ENCODE results near the gene TMEM63A. TPM values are rescaled to one million over a fixed set of nuclear protein-coding genes. Genes with fewer than 3 reads are reported as not detected.

Gene TMEM63A
- total RNA-seq, 6 experiments from 2014 or later, result 32.1 to 81.5 (median 44.9) TPM

DNA sequence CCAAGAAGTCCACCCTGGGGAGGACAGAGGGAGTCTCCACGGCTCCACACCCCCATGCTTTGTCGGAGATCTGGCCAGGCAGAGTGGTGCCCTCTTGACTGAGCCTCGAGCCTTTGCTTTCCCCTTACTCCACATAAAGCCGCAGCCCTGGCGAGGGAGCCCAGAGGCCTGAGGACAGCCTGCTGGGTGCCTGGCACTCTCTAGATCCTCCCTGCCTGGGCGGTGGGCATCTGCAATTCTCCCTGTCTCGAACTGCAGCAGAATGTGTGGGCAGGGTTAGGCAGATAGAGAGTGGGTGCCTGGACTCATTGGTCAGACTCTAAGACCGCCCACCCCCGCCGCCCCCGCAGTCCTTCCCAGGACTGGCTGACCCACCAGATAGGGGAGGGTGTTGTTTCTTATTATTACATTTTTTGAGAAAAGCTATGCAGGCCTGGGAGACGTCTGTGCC is 58.3 kb downstream of the TMEM63A start:
- 25% methylated on average over 7 of the region's 12 CpGs for WGBS (ENCODE audit: insufficient coverage, low coverage, low lambda C conversion rate, missing lambda C conversion rate)
- intact Hi-C loops (cut with DNase I), result no loop called here
- Histone ChIP-seq H3K9me3 (no peaks in the 10 kb centered on the region), H3K27me3 (no peaks in the 10 kb centered on the region), H3K4me1 (peaks cover 0 to 67% (median 33%) of the 10 kb centered on the region in 4 donors), H3K27ac (peak overlapping the region in 2 of 3 donors; percentile 66 to 96), H3K36me3 (peaks cover 0 to 29% (median 0%) of the 10 kb centered on the region in 4 donors), H3K4me3 (peak overlapping the region in 2 of 3 donors; percentile 81 to 93)
- DNase-seq, result no peak
- TF ChIP-seq, protein P1, sequence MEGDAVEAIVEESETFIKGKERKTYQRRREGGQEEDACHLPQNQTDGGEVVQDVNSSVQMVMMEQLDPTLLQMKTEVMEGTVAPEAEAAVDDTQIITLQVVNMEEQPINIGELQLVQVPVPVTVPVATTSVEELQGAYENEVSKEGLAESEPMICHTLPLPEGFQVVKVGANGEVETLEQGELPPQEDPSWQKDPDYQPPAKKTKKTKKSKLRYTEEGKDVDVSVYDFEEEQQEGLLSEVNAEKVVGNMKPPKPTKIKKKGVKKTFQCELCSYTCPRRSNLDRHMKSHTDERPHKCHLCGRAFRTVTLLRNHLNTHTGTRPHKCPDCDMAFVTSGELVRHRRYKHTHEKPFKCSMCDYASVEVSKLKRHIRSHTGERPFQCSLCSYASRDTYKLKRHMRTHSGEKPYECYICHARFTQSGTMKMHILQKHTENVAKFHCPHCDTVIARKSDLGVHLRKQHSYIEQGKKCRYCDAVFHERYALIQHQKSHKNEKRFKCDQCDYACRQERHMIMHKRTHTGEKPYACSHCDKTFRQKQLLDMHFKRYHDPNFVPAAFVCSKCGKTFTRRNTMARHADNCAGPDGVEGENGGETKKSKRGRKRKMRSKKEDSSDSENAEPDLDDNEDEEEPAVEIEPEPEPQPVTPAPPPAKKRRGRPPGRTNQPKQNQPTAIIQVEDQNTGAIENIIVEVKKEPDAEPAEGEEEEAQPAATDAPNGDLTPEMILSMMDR (IDR thresholded peaks at IDR 0.05), result no peak
- TF ChIP-seq POLR2A (IDR thresholded peaks at IDR 0.05), result no peak
- peak in 2 of 4 donors; percentile 6 to 9 for ATAC-seq

DNA sequence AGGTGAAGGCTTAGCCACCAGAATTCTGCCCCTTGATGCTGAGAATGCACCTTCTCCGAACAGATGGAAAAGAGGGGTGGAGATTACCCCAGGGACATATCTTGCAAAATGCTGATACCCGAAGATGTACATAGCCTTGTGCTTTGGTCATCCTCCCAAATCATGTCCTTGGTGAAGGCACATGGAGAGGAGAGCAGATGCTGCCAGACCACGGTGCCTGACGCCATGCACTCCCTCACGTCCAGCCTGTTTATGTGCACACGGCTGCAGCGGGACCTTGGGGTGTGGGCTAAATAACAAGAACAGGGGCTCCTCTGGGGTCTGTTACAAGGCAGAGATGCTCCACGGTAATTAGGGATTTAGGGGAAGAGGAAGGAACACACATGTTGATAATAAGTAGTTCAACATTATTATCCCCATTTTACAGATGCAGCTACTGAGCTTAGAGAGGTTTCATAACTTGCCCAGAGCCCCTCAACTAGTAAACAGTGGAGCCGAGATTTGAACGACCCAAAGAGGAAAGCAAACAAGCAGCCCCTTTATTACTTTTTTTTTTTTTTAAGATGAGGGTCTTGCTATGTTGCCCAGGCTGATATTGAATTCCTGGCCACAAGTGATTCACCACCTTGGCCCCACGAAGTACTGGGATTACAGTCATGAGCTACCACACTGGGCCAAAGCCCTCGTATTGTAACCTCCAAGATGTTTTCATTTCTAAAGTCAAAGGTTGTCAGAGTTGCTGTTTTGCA is 59.4 kb downstream of the TMEM63A start:
- no peak for DNase-seq
- WGBS (ENCODE audit: insufficient coverage, low coverage, low lambda C conversion rate, missing lambda C conversion rate), result 46% methylated on average over 11 of the region's 12 CpGs
- no peak for ATAC-seq
- TF ChIP-seq POLR2A (IDR thresholded peaks at IDR 0.05), result no peak
- TF ChIP-seq, protein P1 (IDR thresholded peaks at IDR 0.05), result no peak
- peaks cover 0 to 25% (median 0%) of the 10 kb centered on the region in 4 donors for H3K36me3 ChIP-seq
- H3K27me3 ChIP-seq, result no peaks in the 10 kb centered on the region
- H3K4me3 ChIP-seq, result peak overlapping the region in 1 of 3 donors; percentile 93
- intact Hi-C loops (cut with DNase I), result no loop called here
- H3K27ac ChIP-seq, result peak overlapping the region in 2 of 3 donors; percentile 66 to 96
- H3K9me3 ChIP-seq, result no peaks in the 10 kb centered on the region
- H3K4me1 ChIP-seq, result peaks cover 0 to 67% (median 36%) of the 10 kb centered on the region in 4 donors

DNA sequence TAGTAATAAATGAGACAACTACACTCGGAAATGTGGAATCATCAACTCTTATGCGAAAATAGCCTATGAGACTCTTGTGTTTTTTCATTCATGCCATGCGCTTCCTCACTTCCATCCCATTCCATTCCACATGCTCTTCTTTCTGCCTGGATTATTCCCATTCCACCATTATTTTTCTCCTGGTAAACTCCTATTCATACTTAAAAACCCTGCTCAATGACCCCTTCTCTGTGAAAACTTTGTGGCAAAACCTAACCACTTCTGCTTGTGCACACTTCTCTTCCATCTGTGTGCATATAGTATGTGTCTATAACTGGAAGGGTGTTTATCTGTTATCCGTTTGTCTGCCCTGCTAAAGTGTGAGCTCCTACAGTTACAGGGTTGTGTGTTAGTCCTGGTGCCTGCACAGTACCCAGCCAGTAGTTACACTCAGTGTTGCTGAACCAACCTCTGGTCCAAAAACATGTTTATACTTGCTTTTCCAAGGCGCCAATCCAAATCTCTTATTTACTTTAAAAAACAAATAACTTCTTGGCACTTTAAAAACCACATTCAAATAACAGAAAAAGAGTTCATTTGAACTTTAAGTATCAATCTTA is 61.6 kb downstream of the TMEM63A start:
- peak overlapping the region; percentile 22 to 96 (median 65) for H3K27ac ChIP-seq
- no peak for DNase-seq
- TF ChIP-seq, protein P1 (IDR thresholded peaks at IDR 0.05), result no peak
- peak; percentile 30 for TF ChIP-seq POLR2A (IDR thresholded peaks at IDR 0.05)
- no peaks in the 10 kb centered on the region for H3K27me3 ChIP-seq
- no peaks in the 10 kb centered on the region for H3K9me3 ChIP-seq
- peak; percentile 43 to 59 (median 52) for ATAC-seq
- WGBS (ENCODE audit: insufficient coverage, low coverage, low lambda C conversion rate, missing lambda C conversion rate), result 51% methylated on average over 5 of the region's 5 CpGs
- peaks cover 0 to 88% (median 49%) of the 10 kb centered on the region in 4 donors for H3K4me1 ChIP-seq
- intact Hi-C loops (cut with DNase I), result no loop called here
- no peak overlapping the region for H3K4me3 ChIP-seq
- H3K36me3 ChIP-seq, result peaks cover 0 to 16% (median 0%) of the 10 kb centered on the region in 4 donors

DNA sequence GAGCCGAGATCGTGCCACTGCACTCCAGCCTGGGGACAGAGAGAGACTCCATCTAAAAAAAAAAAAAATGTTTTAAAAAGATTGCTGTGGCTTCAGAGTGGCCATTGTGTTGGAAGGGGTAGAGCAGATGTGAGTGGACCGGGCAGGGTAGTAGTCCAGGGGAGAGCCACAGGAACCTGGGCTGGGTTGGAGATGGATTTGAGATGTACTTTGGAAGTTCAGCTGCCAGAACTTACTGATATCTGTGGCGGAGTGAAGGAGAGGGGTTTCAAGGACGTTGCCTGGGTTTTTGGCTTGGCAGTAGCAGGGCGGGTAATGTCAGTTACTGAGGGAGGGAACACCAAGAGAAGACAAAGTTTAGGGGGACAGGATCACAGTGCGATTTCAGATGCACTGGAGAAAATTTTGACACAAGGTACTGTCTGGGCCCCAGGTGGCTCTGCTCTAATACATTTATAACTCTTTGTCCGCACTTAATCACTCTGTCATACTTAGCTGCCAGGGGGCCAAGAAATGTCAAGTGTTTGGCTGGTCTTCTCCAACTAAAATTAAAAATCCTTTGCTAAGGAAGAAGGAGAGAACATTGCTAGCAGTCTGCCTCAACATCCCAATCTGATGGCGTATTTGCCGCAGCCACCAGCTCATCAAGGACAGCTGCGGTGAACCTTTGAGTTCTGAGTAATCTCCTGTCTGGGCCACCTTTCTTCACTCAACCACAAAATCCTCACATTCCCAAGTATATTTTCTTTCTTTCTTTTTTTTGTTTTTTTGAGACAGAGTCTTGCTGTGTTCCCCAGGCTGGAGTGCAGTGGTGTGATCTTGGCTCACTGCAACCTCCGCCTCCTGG is 62.6 kb downstream of the TMEM63A start:
- peaks cover 0 to 11% (median 0%) of the 10 kb centered on the region in 4 donors for H3K36me3 ChIP-seq
- no peaks in the 10 kb centered on the region for H3K9me3 ChIP-seq
- 44% methylated on average over 12 of the region's 12 CpGs for WGBS (ENCODE audit: insufficient coverage, low coverage, low lambda C conversion rate, missing lambda C conversion rate)
- peak overlapping the region; percentile 22 to 96 (median 42) for H3K27ac ChIP-seq
- peaks cover 0 to 94% (median 53%) of the 10 kb centered on the region in 4 donors for H3K4me1 ChIP-seq
- TF ChIP-seq POLR2A (IDR thresholded peaks at IDR 0.05), result no peak
- TF ChIP-seq, protein P1 (IDR thresholded peaks at IDR 0.05), result no peak
- DNase-seq (no peak), ATAC-seq (no peak)
- H3K4me3 ChIP-seq, result no peak overlapping the region
- no peaks in the 10 kb centered on the region for H3K27me3 ChIP-seq
- intact Hi-C loops (cut with DNase I), result no loop called here
